ENCODE results near the gene D2HGDH. TPM values are rescaled to one million over a fixed set of nuclear protein-coding genes. Genes with fewer than 3 reads are reported as not detected.

D2HGDH gene
- total and polyA plus RNA-seq, 2 of the 13 experiments (the other 11 are each of a cell fraction or from before 2014, with no cell fraction given): 19.2 to 20.3 TPM

DNA sequence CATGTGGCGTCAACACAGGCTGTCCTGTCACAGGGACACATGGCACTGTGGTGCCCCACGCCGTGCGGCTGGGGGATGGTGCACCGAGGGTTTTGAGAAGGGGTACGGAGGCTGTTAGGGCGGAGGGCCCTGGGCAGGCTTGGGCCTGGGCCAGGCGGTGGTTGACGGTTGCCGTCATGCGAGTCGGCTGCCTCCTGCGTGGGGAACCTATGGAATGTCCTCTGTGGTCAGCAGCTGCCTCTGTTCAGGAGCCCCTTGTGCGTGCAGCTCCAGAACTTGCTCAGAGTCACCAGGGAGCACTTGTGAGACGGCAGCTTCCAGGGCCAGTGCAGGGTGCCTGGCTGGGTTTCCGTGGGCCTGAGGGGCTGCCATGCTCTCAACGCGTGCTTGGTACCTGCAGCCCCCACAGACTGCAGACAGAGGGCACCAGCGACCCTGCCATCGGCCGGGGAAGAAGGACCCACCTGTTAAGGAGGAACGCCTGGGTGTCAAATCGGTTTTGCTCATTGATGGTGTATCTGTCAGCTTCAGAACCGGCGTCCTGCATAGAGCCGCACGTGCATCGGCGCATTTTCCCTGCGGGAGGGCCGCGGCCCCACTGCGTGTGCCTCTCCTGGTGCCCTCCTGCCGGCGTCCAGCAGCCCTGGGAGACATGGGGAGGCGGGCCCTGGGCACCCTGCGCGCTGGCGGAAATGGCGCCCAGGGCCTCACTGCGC, 10.0 kb upstream of the D2HGDH start (continued):
- TF ChIP-seq, protein P1, sequence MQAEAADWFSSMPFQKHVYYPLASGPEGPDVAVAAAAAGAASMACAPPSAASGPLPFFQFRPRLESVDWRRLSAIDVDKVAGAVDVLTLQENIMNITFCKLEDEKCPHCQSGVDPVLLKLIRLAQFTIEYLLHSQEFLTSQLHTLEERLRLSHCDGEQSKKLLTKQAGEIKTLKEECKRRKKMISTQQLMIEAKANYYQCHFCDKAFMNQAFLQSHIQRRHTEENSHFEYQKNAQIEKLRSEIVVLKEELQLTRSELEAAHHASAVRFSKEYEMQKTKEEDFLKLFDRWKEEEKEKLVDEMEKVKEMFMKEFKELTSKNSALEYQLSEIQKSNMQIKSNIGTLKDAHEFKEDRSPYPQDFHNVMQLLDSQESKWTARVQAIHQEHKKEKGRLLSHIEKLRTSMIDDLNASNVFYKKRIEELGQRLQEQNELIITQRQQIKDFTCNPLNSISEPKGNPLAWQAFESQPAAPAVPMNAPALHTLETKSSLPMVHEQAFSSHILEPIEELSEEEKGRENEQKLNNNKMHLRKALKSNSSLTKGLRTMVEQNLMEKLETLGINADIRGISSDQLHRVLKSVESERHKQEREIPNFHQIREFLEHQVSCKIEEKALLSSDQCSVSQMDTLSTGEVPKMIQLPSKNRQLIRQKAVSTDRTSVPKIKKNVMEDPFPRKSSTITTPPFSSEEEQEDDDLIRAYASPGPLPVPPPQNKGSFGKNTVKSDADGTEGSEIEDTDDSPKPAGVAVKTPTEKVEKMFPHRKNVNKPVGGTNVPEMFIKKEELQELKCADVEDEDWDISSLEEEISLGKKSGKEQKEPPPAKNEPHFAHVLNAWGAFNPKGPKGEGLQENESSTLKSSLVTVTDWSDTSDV (CRISPR knock-in tag; IDR thresholded peaks at IDR 0.05): 0 out of 2 replicates have a peak, but pooled peaks have one; percentile 27
- no peak for TF ChIP-seq GPN1 (CRISPR knock-in tag; IDR thresholded peaks at IDR 0.05; ENCODE audit: borderline replicate concordance)
- TF ChIP-seq RXRA (CRISPR knock-in tag; IDR thresholded peaks at IDR 0.05): peak; percentile 21; the same call in 1 of the 2 replicates
- TF ChIP-seq SMAD1 (CRISPR knock-in tag; IDR thresholded peaks at IDR 0.05; ENCODE audit: borderline replicate concordance, low read depth): no peak
- TF ChIP-seq ZBTB38 (CRISPR knock-in tag; IDR thresholded peaks at IDR 0.05): peak; percentile 85
- peak; percentile 22; the same call in 1 of the 2 replicates for TF ChIP-seq NRL (CRISPR knock-in tag; IDR thresholded peaks at IDR 0.05; ENCODE audit: borderline replicate concordance)
- peak; percentile 52 for TF ChIP-seq SMC3 (IDR thresholded peaks at IDR 0.05; ENCODE audit: low read length)
- peak; percentile 74 for TF ChIP-seq RAD21 (CRISPR knock-in tag; IDR thresholded peaks at IDR 0.05)
- peak; percentile 92 for TF ChIP-seq AGO2 (optimal IDR thresholded peaks at IDR 0.05; ENCODE audit: low read depth, low read length)
- TF ChIP-seq EED (CRISPR knock-in tag; IDR thresholded peaks at IDR 0.05): 0 out of 2 replicates have a peak, but pooled peaks have one; percentile 66
- TF ChIP-seq, protein P2, sequence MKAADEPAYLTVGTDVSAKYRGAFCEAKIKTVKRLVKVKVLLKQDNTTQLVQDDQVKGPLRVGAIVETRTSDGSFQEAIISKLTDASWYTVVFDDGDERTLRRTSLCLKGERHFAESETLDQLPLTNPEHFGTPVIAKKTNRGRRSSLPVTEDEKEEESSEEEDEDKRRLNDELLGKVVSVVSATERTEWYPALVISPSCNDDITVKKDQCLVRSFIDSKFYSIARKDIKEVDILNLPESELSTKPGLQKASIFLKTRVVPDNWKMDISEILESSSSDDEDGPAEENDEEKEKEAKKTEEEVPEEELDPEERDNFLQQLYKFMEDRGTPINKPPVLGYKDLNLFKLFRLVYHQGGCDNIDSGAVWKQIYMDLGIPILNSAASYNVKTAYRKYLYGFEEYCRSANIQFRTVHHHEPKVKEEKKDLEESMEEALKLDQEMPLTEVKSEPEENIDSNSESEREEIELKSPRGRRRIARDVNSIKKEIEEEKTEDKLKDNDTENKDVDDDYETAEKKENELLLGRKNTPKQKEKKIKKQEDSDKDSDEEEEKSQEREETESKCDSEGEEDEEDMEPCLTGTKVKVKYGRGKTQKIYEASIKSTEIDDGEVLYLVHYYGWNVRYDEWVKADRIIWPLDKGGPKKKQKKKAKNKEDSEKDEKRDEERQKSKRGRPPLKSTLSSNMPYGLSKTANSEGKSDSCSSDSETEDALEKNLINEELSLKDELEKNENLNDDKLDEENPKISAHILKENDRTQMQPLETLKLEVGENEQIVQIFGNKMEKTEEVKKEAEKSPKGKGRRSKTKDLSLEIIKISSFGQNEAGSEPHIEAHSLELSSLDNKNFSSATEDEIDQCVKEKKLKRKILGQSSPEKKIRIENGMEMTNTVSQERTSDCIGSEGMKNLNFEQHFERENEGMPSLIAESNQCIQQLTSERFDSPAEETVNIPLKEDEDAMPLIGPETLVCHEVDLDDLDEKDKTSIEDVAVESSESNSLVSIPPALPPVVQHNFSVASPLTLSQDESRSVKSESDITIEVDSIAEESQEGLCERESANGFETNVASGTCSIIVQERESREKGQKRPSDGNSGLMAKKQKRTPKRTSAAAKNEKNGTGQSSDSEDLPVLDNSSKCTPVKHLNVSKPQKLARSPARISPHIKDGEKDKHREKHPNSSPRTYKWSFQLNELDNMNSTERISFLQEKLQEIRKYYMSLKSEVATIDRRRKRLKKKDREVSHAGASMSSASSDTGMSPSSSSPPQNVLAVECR (CRISPR knock-in tag; IDR thresholded peaks at IDR 0.05; ENCODE audit: borderline replicate concordance): 0 out of 2 replicates have a peak, but pooled peaks have one; percentile 24
- 0 out of 2 replicates have a peak, but pooled peaks have one; percentile 24 for TF ChIP-seq ZMYM4 (CRISPR knock-in tag; IDR thresholded peaks at IDR 0.05)
- TF ChIP-seq, protein P3, sequence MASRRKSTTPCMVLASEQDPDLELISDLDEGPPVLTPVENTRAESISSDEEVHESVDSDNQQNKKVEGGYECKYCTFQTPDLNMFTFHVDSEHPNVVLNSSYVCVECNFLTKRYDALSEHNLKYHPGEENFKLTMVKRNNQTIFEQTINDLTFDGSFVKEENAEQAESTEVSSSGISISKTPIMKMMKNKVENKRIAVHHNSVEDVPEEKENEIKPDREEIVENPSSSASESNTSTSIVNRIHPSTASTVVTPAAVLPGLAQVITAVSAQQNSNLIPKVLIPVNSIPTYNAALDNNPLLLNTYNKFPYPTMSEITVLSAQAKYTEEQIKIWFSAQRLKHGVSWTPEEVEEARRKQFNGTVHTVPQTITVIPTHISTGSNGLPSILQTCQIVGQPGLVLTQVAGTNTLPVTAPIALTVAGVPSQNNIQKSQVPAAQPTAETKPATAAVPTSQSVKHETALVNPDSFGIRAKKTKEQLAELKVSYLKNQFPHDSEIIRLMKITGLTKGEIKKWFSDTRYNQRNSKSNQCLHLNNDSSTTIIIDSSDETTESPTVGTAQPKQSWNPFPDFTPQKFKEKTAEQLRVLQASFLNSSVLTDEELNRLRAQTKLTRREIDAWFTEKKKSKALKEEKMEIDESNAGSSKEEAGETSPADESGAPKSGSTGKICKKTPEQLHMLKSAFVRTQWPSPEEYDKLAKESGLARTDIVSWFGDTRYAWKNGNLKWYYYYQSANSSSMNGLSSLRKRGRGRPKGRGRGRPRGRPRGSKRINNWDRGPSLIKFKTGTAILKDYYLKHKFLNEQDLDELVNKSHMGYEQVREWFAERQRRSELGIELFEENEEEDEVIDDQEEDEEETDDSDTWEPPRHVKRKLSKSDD (CRISPR knock-in tag; IDR thresholded peaks at IDR 0.05; ENCODE audit: low read depth): no peak
- no peak for TF ChIP-seq HDAC1 (CRISPR knock-in tag; IDR thresholded peaks at IDR 0.05)
- 0 out of 2 replicates have a peak, but pooled peaks have one; percentile 7 for TF ChIP-seq ELF1 (CRISPR knock-in tag; IDR thresholded peaks at IDR 0.05)
- TF ChIP-seq GABPA (IDR thresholded peaks at IDR 0.05; ENCODE audit: low read depth, low read length): no peak
- no peak for TF ChIP-seq GABPA (CRISPR knock-in tag; IDR thresholded peaks at IDR 0.05; ENCODE audit: low read depth)
- TF ChIP-seq, protein P4, sequence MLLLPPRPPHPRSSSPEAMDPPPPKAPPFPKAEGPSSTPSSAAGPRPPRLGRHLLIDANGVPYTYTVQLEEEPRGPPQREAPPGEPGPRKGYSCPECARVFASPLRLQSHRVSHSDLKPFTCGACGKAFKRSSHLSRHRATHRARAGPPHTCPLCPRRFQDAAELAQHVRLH (CRISPR knock-in tag; IDR thresholded peaks at IDR 0.05; ENCODE audit: borderline replicate concordance, low read depth): peak; percentile 66; the same call in 1 of the 2 replicates
- peak; percentile 79 for TF ChIP-seq STAG1 (CRISPR knock-in tag; IDR thresholded peaks at IDR 0.05)

Data from HepG2 (cell line).